Dedifferentiated amniotic fluid mesenchymal stem cell (primary cell): ENCODE data around the gene GLB1L.
"Not testable (repeated sequence)": the region's sequence is repeated elsewhere in the genome, so short reads cannot be mapped to it uniquely, and the experiment has no call there.

Experiments
- DNase-seq: peaks from one replicate; pipeline ENCODE4 v3.0.0-alpha.2; 2016; ENCODE audit errors: extremely low spot score

GLB1L gene

DNA sequence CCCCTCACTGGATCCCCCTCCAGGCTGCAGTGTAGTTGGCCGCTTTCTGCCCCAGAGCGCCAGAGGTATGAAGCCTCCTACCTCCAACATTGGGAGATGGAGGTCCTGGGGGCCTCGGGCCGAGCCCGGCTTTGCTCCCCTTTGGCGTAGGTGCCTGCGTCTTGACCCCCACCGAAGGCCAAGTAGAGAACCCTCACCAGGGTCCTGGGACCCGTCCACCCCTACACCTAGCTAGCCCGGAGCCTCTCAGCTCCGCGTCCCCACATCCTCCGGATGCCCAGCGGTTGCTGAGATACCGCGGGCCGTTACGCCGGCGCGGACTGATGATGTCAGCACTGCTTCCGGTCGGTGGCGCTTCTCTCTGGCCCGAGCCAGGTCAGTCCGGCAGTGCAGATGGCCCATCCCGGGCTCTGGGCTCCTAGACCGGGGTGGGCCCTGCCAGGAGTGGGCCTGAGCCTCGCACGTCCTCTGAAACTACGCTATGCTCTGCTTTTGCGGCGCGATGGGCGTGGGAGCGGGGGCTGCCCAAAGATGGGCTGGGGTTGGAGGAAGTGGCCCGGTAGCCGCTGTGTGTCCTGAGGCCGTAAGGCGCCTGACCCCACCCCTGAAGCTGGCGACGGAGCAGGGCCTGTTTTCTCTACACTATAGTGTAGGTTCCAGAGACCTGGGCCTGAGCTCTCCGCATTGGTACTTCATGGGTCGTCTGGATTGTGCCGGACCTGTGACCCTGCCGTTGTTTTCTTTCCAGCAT, at the start of gene GLB1L, which contains the start of gene STK16:
GLB1L (minus strand) TSS at position 297 of the 751 bp plus-strand sequence. CDS start 1,871 bp downstream, outside the sequence.
STK16 (plus strand) TSS at position 332 of the 751 bp plus-strand sequence. CDS start 521 bp downstream, outside the sequence.
- DNase-seq = peak; percentile 93

GRCh38 chr2:219294356-219295351, 49.4 kb upstream of the GLB1L start:
- peak; percentile 56 for DNase-seq

DNA sequence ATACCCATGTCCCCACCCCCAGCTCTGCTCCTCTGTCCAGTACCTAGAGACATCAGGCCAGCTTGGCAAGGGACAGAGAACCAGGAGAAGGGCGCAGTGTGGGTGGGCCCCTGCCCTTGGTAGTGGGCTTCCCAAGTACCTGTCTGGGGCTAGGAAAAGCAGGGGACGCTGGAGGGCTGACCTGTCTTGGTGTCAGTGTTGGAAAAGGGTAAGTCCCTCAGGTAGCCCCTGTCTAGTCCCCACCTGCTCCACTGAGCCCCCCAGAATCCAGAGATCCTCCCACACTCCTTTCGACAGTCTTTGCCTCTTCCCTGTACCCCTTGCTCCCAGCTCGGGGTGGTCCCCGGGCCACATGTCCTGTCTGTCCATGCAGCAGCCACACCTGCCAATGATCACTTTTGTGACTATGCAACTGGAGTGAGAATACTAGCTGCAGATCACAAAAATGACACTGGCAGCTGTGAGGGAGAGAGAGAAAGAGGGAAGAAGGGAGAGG, 48.5 kb upstream of the GLB1L start:
- DNase-seq = no peak

DNA sequence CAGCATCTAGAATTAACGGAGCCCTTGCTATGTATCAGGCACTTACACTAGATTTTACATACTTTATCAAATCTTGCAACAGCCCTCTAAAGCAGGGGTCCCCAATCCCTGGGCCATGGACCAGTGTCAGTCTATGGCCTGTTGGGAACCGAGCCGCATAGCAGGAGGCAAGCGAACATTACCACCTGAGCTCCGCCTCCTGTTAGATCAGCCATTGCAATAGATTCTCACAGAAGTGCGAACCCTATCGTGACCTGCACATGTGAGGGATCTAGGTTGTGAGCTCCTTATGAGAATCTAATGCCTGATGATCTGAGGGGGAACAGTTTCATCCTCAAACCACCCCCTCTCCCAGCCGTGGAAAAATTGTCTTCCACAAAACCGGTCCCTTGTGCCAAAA, 47.4 kb upstream of the GLB1L start:
- no peak for DNase-seq

- DNase-seq = no peak
Observed at GRCh38 chr2:219291910-219292490, 46.8 kb upstream of the GLB1L start.

DNA sequence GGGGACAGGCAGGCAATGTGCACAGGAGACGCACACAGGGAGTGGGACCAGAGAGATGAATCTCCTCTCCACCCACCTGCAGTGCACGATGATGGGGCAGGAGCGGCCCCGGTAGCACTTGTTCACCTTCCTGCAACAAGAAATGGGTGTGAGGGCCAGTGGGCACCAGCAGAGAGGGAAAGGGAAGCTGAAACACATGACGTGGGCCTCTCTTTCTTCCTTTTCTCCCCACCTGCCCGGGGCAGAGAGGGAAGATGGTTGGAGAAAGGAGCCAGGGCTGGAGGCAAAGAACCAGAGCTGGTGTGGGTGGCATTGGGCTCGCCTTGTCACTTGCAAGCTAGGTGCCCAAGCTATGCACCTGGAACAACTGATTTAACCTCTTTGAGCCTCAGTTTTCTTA, 46.1 kb upstream of the GLB1L start:
- DNase-seq = no peak

DNA sequence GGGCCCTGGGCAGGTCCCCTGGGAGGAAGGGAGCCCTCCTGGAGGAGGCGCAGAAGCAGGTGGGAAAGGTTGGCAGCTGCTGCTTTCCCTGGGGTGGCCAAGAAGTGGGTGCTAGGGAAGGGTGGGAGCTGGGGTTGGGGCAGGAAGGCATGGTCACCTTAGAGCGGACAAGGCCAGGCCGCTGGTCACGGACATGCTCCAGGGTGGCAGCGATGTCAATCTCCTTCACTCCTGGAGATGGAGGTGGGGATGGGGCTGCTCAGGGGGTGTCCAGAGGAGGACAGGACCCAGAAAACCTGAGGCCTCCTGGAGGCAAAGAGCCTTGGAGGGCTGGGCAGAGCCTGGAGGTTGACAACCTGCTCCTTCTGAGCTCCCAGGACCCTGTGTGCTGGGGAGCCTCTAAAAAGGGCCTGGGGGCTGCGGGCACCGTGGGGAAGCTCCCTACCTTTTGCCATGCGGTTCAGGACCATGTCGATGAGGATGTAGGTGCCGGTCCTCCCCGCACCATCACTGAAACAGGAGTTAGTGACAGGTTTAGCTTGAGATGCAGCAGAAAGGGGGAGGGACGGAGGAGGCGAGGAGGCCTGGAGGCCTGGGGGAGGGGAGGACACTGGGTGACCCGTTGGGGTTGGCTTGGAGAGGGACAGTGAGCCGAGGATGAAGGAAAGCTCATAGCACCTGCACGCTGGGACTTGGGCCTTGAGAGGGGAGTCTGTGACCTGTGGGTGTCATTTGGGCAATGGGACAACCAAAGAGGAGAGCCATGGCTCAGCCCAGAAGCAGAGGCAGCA, 45.3 kb upstream of the GLB1L start:
- no peak for DNase-seq

DNA sequence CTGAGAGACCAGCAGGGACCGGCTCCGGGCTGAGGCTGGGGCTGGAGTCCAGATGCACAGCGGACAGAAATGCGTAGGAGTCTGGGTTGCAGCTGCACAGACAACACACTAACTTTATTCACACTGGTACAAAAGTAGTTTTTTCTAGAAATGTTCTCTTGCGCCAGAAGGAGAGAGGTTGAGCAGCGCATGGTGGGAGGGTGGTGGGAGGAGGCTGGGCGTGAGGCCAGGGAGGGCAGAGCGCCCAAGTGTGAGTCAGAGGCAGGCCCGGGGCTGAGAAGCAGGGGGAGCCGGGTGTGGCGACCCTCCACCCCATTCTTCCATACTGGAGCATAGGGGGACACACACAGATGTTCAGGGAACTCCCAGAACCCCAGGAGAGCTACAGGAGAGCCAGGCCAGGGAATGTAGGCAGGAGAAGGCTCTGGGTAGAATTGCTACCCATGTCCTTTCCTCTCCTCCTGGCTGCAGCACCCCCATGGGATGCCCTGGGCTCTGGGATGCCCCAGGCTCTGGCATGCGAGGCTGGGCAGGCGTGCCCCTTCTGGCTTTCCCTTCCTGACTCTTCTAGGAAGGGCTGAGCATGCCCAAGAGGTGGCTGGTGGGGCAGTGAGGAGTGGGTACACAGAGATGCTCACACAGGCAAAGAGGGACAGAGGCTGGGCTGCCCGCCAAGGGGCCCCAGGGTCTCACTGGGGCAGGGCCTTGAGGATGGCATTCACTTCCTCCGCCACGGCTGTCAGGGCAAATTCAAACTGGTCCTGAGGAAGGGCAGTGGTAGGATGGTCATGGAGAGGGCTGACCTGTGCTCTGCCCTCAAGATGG, 44.5 kb upstream of the GLB1L start:
- DNase-seq = peak; percentile 79

- no peak for DNase-seq
Observed at GRCh38 chr2:219289195-219289536, 43.9 kb upstream of the GLB1L start.

- DNase-seq = no peak
Observed at GRCh38 chr2:219287580-219288265, 42.5 kb upstream of the GLB1L start.

DNA sequence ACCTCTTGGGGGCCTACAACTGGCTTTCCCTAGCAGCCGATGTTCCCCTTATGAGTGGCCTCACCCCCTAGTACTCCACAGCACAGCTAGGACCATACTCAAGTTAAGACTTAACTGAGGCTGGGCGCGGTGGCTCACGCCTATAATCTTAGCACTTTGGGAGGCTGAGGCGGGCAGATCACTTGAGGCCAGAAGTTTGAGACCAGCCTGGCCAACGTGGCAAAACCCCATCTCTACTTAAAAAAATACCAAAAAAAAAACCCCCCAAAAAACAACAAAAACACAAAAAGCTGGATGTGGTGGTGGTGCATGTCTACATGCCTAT, 41.8 kb upstream of the GLB1L start:
- DNase-seq = not testable (repeated sequence)

GRCh38 chr2:219286436-219287115, 41.3 kb upstream of the GLB1L start:
- no peak for DNase-seq

- DNase-seq = peak; percentile 38
Observed at GRCh38 chr2:219285894-219286425, 40.7 kb upstream of the GLB1L start.

- DNase-seq = no peak
Observed at GRCh38 chr2:219285373-219285735, 40.1 kb upstream of the GLB1L start.

DNA sequence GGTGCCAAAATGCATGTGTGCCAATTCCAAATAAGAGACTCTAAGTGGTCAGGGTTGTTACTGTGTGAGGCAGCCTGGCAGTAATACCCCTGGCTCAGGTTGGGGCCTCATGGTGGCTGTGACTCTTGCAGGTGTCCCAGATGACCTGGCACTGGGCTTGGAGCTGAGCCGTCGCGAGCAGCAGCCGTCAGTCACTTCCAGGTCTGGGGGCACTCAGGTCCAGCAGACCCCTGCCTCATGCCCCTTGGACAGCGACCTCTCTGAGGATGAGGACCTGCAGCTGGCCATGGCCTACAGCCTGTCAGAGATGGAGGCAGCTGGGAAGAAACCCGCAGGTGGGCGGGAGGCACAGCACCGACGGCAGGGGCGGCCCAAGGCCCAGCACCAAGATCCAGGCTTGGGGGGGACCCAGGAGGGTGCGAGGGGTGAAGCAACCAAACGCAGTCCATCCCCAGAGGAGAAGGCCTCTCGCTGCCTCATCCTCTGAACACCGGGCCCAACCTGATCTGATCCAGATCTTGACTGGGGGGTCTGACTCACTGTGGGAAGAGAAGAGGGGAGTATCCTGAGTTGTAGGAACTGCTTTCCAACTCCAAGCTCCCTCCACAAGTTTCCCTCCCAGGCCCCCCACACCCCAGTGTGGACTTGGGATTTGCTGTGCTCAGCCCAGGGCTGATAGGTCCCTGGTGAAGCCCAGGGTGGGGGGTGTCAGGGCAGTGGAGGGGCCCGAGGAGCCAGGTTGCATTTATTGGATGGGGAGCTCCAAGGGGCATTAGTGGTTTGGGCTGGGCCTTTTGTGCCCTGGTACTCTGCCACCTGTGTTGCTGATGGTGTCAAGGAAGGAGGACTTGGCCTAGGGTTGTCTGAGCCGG, 39.5 kb upstream of the GLB1L start:
- DNase-seq = no peak

DNA sequence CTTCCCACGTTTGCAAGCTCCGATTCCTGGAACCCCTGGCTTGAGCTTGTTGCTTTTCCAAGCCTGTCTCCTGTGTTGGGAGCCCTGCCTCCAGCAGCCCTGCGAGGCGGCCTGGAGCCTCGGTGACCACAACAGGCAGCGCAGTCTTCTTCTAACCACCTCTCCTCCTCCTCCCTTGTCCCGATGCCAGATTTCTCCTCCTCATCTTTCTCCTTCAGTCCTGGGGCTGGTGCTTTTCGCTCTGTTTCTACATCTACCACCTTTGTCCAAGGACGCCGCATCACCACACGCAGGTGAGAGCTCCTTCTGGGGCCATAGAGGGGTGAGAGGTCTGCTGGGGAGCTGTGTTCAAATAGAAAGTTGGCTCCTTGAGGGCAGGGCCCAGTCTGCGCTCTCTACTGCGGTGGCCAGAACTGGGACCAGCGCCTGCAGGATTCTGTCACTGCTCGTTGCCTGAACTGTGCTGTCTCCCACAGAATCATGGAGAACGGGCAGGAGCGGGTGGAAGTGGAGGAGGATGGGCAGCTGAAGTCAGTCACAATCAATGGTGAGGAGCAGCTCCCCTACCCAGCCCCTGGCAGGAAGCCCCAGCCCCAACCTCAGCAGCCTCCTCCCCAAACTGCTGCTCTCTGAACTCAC, 37.8 kb upstream of the GLB1L start:
- DNase-seq = no peak

- DNase-seq = no peak
Observed at GRCh38 chr2:219282375-219282774, 37.1 kb upstream of the GLB1L start.

GRCh38 chr2:219281588-219281987, 36.3 kb upstream of the GLB1L start:
- DNase-seq = no peak
